Measurements from ENCODE around the gene INSIG1. TPM values are rescaled to one million over a fixed set of nuclear protein-coding genes. Genes with fewer than 3 reads are reported as not detected.

INSIG1 gene
- total and polyA plus RNA-seq, 2 experiments from 2014 or later: 70.3 to 131 TPM

- Histone ChIP-seq H3K36me3 (ENCODE audit: insufficient read depth) (no peaks in the 10 kb centered on the region), H3K27ac (ENCODE audit: low read depth) (no peak overlapping the region), H3K27me3 (ENCODE audit: insufficient read depth) (no peaks in the 10 kb centered on the region), H3K4me2 (no peak overlapping the region), H3K79me2 (replicated peaks; ENCODE audit: insufficient read depth) (no peaks in the 10 kb centered on the region), H3K9me2 (ENCODE audit: insufficient read depth) (no peaks in the 10 kb centered on the region), H4K20me1 (replicated peaks; ENCODE audit: insufficient read depth) (no peaks in the 10 kb centered on the region), H3F3A (replicated peaks; ENCODE audit: low read depth) (no peaks in the 10 kb centered on the region), H3K4me3 (no peak overlapping the region), H3K4me1 (ENCODE audit: insufficient read depth) (no peaks in the 10 kb centered on the region), H2AFZ (no peak overlapping the region)
- Mint-ChIP-seq H3K27me3 (ENCODE audit: insufficient read depth, low read depth, poor library complexity) (peaks cover 4% of the 10 kb centered on the region), H3K4me3 (no peak overlapping the region), H3K36me3 (ENCODE audit: low read depth) (no peaks in the 10 kb centered on the region), H3K4me1 (no peaks in the 10 kb centered on the region), H3K9me3 (peaks cover 7% of the 10 kb centered on the region; the same call in 2 of the 3 replicates), H3K27ac (no peak overlapping the region)
- no peak for TF ChIP-seq EZH2phosphoT487 (IDR thresholded peaks at IDR 0.05; ENCODE audit: unreplicated experiment)
- TF ChIP-seq JUNB (IDR thresholded peaks at IDR 0.05; ENCODE audit: unreplicated experiment): no peak
- no peak for TF ChIP-seq ETS1 (IDR thresholded peaks at IDR 0.05)
- TF ChIP-seq ZNF462 (CRISPR knock-in tag; IDR thresholded peaks at IDR 0.05): no peak
- no peak for TF ChIP-seq EZH2 (IDR thresholded peaks at IDR 0.05; ENCODE audit: low read depth, unreplicated experiment)
- no peak for TF ChIP-seq REST (IDR thresholded peaks at IDR 0.05; ENCODE audit: unreplicated experiment)
- TF ChIP-seq CTCF (conservative IDR thresholded peaks at IDR 0.05; ENCODE audit: low read depth in 2 of 2): no peak
- no peak for TF ChIP-seq ZNF331 (CRISPR knock-in tag; IDR thresholded peaks at IDR 0.05; ENCODE audit: low read depth)
- no peak for TF ChIP-seq CREB1 (CRISPR knock-in tag; IDR thresholded peaks at IDR 0.05; ENCODE audit: low read depth)
- TF ChIP-seq ZNF114 (CRISPR knock-in tag; IDR thresholded peaks at IDR 0.05): no peak
- TF ChIP-seq NANOG (IDR thresholded peaks at IDR 0.05; ENCODE audit: borderline replicate concordance): no peak
- no peak for TF ChIP-seq POLR2AphosphoS5 (IDR thresholded peaks at IDR 0.05; ENCODE audit: low read depth)
- no peak for TF ChIP-seq STAT1 (IDR thresholded peaks at IDR 0.05; ENCODE audit: unreplicated experiment)
- DNase-seq (ENCODE audit: low spot score): no peak
- no peak for ATAC-seq
These were observed 24.9 kb downstream of the INSIG1 start for GRCh38 chr7:155322530-155322929.

Measured in GM23338 (cell line).